Esophagus squamous epithelium (tissue), 5 donors: ENCODE data around the gene MCOLN3. TPM values are rescaled to one million over a fixed set of nuclear protein-coding genes. Genes with fewer than 3 reads are reported as not detected.

Experiments
- DNase-seq: peaks from one replicate; lab custom pipeline; 2025; lab: John Stamatoyannopoulos, UW
- H3K27ac ChIP-seq, 4 donors: fragments of 200-600 bp; sonication (generic); one replicate each; pipeline ENCODE4 v1.5.1; 2016 to 2019; ENCODE audit warnings: mild to moderate bottlenecking in 1 of 4
- H3K27me3 ChIP-seq, 4 donors: fragments of 200-600 bp; sonication (generic); 1 replicate in 3 of 4; 2 replicates in 1 of 4; pipeline versions ENCODE4 v1.5.1 to v1.6.0; 2017 to 2021; ENCODE audit warnings: antibody characterized with exemption in 1 of 4
- H3K36me3 ChIP-seq, 3 donors: fragments of 200-600 bp; sonication (generic); one replicate each; pipeline ENCODE4 v1.5.1; 2016 to 2019
- H3K4me1 ChIP-seq, 3 donors: fragments of 200-600 bp; sonication (generic); one replicate each; pipeline ENCODE4 v1.5.1; 2017 to 2019
- H3K4me3 ChIP-seq, 4 donors: fragments of 200-600 bp; sonication (generic); 1 replicate in 3 of 4; 2 replicates in 1 of 4; pipeline ENCODE4 v1.5.1; 2016 to 2019; ENCODE audit warnings: mild to moderate bottlenecking in 2 of 4, moderate library complexity in 1 of 4
- H3K9me3 ChIP-seq, 3 donors: fragments of 200-600 bp; sonication (generic); one replicate each; pipeline ENCODE4 v1.5.1; 2016 to 2019
- POLR2A ChIP-seq, 4 donors: fragments of 450-650 bp; IDR thresholded peaks; one replicate each; pipeline ENCODE4 v1.6.1; 2017; ENCODE audit warnings: antibody characterized with exemption in 4 of 4, mild to moderate bottlenecking in 4 of 4, moderate library complexity in 3 of 4
- WGBS, 2 donors: methylation state at CpG; one replicate each; pipeline ENCODE4 v1.1.5; 2018; 5-methylcytosine and 5-hydroxymethylcytosine counted together
- intact Hi-C: fragments of 100-400 bp; cut with DNase I; formaldehyde crosslinking; loops from one replicate; pipeline ENCODE4 v1.15.0; 2022
- total RNA-seq, 4 donors: library from RNA; depleted of rRNA; stranded (reverse); fragments of >200 nt; gene quantifications; one replicate each; pipeline ENCODE4 v1.1.0, GENCODE V29; 2016
- TF ChIP-seq, protein P1 (sequence below), 6 experiments: fragments of 450-650 bp in 4 of 6; fragments of 200-600 bp in 2 of 6; sonication (generic) in 2 of 6; IDR thresholded peaks; one replicate each; pipeline ENCODE4 v1.5.1; 2016 to 2019; ENCODE audit warnings: antibody characterized with exemption in 6 of 6, mild to moderate bottlenecking in 4 of 6, moderate library complexity in 4 of 6
- donor health status: DM: yes; HTN: yes; CAD: no.

The MCOLN3 gene
- total RNA-seq, 4 donors from 2014 or later = 0.32 to 2.3 (median 0.61) TPM; not detected in 1

DNA sequence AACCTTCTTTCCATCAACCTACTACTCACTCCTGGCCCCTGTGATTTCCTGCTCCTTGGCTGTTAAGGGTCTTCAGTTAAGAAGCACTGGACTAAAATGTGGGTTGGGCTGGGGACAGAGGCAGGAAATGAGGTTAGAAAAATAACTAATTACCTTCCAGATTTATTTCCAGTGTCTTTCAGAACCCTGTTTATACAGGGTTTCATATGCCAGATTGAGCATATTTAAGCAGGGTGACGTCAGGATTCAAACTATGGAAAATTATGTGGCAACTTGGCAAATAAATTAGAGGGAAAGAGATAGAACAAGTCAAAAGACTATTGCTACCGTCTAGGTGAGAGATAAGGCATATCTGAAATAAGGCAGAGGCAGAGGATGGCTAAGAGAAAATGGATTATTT, 11.7 kb upstream of the MCOLN3 start:
- H3K27ac ChIP-seq = no peak overlapping the region
- H3K9me3 ChIP-seq = no peaks in the 10 kb centered on the region
- intact Hi-C loops = no loop called here
- H3K27me3 ChIP-seq = no peaks in the 10 kb centered on the region
- DNase-seq = no peak
- H3K4me1 ChIP-seq = peaks cover 0 to 11% (median 0%) of the 10 kb centered on the region in 3 donors
- no peaks in the 10 kb centered on the region for H3K36me3 ChIP-seq
- 66 to 77% methylated on average over 2 of the region's 2 CpGs for WGBS, 2 donors
- no peak for TF ChIP-seq POLR2A (IDR thresholded peaks at IDR 0.05)
- TF ChIP-seq, protein P1, sequence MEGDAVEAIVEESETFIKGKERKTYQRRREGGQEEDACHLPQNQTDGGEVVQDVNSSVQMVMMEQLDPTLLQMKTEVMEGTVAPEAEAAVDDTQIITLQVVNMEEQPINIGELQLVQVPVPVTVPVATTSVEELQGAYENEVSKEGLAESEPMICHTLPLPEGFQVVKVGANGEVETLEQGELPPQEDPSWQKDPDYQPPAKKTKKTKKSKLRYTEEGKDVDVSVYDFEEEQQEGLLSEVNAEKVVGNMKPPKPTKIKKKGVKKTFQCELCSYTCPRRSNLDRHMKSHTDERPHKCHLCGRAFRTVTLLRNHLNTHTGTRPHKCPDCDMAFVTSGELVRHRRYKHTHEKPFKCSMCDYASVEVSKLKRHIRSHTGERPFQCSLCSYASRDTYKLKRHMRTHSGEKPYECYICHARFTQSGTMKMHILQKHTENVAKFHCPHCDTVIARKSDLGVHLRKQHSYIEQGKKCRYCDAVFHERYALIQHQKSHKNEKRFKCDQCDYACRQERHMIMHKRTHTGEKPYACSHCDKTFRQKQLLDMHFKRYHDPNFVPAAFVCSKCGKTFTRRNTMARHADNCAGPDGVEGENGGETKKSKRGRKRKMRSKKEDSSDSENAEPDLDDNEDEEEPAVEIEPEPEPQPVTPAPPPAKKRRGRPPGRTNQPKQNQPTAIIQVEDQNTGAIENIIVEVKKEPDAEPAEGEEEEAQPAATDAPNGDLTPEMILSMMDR (IDR thresholded peaks at IDR 0.05) = no peak
- no peak overlapping the region for H3K4me3 ChIP-seq

DNA sequence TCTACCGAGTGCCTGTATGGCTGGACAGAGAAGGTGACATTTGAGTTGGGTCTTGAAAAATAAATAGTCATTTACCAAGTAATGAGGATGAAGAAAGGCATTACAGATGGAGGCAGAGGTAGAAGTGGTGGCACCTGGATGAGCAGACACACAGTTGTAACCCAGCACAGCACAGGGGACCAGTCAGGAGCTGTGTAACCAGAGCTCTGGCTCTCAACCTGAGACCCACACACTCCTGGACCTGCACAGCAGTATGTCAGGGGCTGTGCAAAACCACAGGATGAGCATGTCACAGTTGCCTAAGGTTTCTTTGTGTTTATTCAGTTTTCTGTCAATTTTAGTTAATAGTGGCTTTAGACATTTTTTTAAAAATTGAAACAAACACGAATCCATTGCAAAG, 11.3 kb upstream of the MCOLN3 start:
- H3K27ac ChIP-seq = no peak overlapping the region
- 81 to 96% methylated on average over 2 of the region's 2 CpGs for WGBS, 2 donors
- H3K4me1 ChIP-seq = peaks cover 0 to 11% (median 0%) of the 10 kb centered on the region in 3 donors
- H3K4me3 ChIP-seq = no peak overlapping the region
- no peak for DNase-seq
- H3K27me3 ChIP-seq = no peaks in the 10 kb centered on the region
- TF ChIP-seq, protein P1 (IDR thresholded peaks at IDR 0.05) = no peak
- TF ChIP-seq POLR2A (IDR thresholded peaks at IDR 0.05) = no peak
- H3K36me3 ChIP-seq = no peaks in the 10 kb centered on the region
- no peaks in the 10 kb centered on the region for H3K9me3 ChIP-seq
- intact Hi-C loops = no loop called here

DNA sequence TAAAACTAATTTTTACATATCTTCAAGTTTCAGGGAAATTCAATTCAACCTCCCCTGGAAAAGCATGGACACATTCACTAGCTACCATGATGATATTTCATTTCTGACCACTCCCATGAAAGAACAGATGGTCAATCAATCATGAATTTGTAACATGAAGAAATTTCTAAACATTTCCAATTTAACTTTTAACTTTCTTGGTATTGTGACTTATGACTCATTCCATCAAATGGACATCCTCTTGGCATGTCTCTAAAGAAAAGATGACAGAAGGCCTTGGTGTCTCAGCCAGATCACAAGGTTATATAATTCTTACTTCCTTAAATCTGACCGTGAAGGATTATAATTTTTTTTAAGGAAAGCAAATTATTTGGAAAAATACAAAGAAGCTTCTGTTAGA, 10.5 kb upstream of the MCOLN3 start:
- peaks cover 0 to 11% (median 0%) of the 10 kb centered on the region in 3 donors for H3K4me1 ChIP-seq
- TF ChIP-seq POLR2A (IDR thresholded peaks at IDR 0.05) = no peak
- TF ChIP-seq, protein P1 (IDR thresholded peaks at IDR 0.05) = no peak
- no peak for DNase-seq
- no peaks in the 10 kb centered on the region for H3K27me3 ChIP-seq
- H3K4me3 ChIP-seq = no peak overlapping the region
- H3K9me3 ChIP-seq = no peaks in the 10 kb centered on the region
- 13 to 22% methylated on average over 1 of the region's 1 CpG for WGBS, 2 donors
- H3K27ac ChIP-seq = no peak overlapping the region
- no peaks in the 10 kb centered on the region for H3K36me3 ChIP-seq
- intact Hi-C loops = no loop called here

DNA sequence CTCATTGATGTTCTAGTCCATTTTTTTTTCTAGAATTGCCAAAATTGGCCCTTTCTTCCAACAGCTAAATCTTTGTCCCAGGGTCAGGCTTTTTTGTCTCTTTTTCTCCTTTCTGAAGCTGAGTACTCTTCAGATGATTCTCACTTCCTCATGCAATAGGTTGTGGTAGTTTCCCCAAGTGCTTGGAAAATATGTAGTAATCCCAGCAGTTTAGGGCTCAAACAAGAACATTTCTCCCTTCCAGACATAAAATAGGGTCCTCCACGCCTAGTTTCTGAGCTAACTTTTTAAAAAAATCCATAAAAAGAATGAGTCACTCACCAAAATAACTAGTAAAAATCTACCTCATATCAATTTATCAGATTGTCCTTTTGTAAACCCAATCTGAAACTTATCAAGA, 10.0 kb upstream of the MCOLN3 start:
- no peak for DNase-seq
- Histone ChIP-seq H3K4me1 (peaks cover 0 to 11% (median 0%) of the 10 kb centered on the region in 3 donors), H3K27ac (no peak overlapping the region), H3K9me3 (no peaks in the 10 kb centered on the region), H3K36me3 (no peaks in the 10 kb centered on the region), H3K4me3 (no peak overlapping the region), H3K27me3 (no peaks in the 10 kb centered on the region)
- TF ChIP-seq POLR2A (IDR thresholded peaks at IDR 0.05) = no peak
- TF ChIP-seq, protein P1 (IDR thresholded peaks at IDR 0.05) = no peak
- intact Hi-C loops = no loop called here
- 45 to 50% methylated on average over 1 of the region's 1 CpG for WGBS, 2 donors

DNA sequence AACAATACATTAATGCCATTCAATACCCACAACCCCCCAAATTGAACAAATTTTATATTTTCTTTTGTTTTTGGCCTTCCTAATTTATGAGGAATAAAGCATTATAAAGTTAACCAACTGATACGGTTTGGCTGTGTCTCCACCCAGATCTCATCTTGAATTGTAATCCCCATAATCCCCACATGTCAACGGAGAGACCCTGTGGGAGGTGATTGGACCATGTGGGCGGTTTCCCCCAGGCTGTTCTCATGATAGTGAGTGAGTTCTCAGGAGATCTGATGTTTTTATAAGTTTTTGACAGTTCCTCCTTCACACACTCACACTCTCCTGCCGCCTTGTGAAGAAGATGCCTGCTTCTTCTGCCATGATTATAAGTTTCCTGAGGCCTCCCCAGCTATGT, 6.4 kb upstream of the MCOLN3 start:
- no peak for TF ChIP-seq POLR2A (IDR thresholded peaks at IDR 0.05)
- TF ChIP-seq, protein P1 (IDR thresholded peaks at IDR 0.05) = no peak
- no peaks in the 10 kb centered on the region for H3K9me3 ChIP-seq
- no peaks in the 10 kb centered on the region for H3K36me3 ChIP-seq
- WGBS, 2 donors = 40 to 54% methylated on average over 4 of the region's 4 CpGs
- no peaks in the 10 kb centered on the region for H3K4me1 ChIP-seq
- DNase-seq = no peak
- H3K27ac ChIP-seq = no peak overlapping the region
- no peak overlapping the region for H3K4me3 ChIP-seq
- peaks cover 0 to 19% (median 0%) of the 10 kb centered on the region in 4 donors for H3K27me3 ChIP-seq
- intact Hi-C loops = no loop called here
